Calu3 (cell line): ENCODE measurements around the gene GIPC1. TPM values are rescaled to one million over a fixed set of nuclear protein-coding genes. Genes with fewer than 3 reads are reported as not detected.

Source experiments
- Bru-seq: library from RNA; stranded (reverse); fragments of 400-500 nt; gene quantifications from one replicate; lab custom pipeline; 2021; lab: Mats Ljungman, UMichigan
- BruChase-seq, 2 experiments: library from RNA; stranded (reverse); fragments of 400-500 nt; gene quantifications; one replicate each; lab custom pipeline; 2021; lab: Mats Ljungman, UMichigan
- BruUV-seq: library from RNA; stranded (reverse); fragments of 400-500 nt; replicated peaks from 2 replicates; lab custom pipeline; 2021; lab: Mats Ljungman, UMichigan
- CTCF ChIA-PET: fragments of 300-600 bp; sonication (Branson Sonifier 250); formaldehyde crosslinking; loops from one replicate; lab custom pipeline; 2022; ENCODE audit warnings: antibody characterized with exemption; lab: Charles Lee
- DNase-seq: peaks from one replicate; pipeline ENCODE4 v3.0.0; 2022
- H3K27ac Mint-ChIP-seq: one replicate; pipeline ENCODE4 v1.8.0; 2022; ENCODE audit warnings: mixed read lengths; ENCODE audit not compliant: unreplicated experiment
- H3K27me3 Mint-ChIP-seq: one replicate; pipeline ENCODE4 v1.8.0; 2022; ENCODE audit warnings: mixed read lengths; ENCODE audit not compliant: unreplicated experiment
- H3K36me3 Mint-ChIP-seq: one replicate; pipeline ENCODE4 v1.8.0; 2022; ENCODE audit warnings: mild to moderate bottlenecking, moderate library complexity, mixed read lengths; ENCODE audit not compliant: insufficient read depth, unreplicated experiment
- H3K4me1 Mint-ChIP-seq: one replicate; pipeline ENCODE4 v1.8.0; 2022; ENCODE audit warnings: mild to moderate bottlenecking, low read depth, mixed read lengths; ENCODE audit not compliant: unreplicated experiment
- H3K4me3 Mint-ChIP-seq: one replicate; pipeline ENCODE4 v1.8.0; 2022; ENCODE audit warnings: mild to moderate bottlenecking, low read depth, moderate library complexity, mixed read lengths; ENCODE audit not compliant: unreplicated experiment
- H3K9me3 Mint-ChIP-seq: one replicate; pipeline ENCODE4 v1.8.0; 2022; ENCODE audit warnings: low read depth, mixed read lengths; ENCODE audit not compliant: unreplicated experiment
- CTCF ChIP-seq: fragments of 200-600 bp; IDR thresholded peaks from one replicate; pipeline ENCODE4 v1.8.0; 2022; ENCODE audit warnings: antibody characterized with exemption; ENCODE audit not compliant: unreplicated experiment
- intact Hi-C: fragments of 100-400 bp; cut with micrococcal nuclease; formaldehyde crosslinking; loops from one replicate; pipeline ENCODE4 v1.10.0; 2022; ENCODE audit not compliant: unreplicated experiment
- long read RNA-seq: library from polyadenylated mRNA; stranded (forward); transcript quantifications from one replicate; pipeline ENCODE4 v2.0.0, GENCODE V29; 2022
- total RNA-seq: library from RNA; stranded (reverse); gene quantifications from 2 replicates; pipeline ENCODE4 v1.2.3, GENCODE V29; 2022

GIPC1 gene
- total RNA-seq (134 and 139 TPM in 2 replicates), Bru-seq, nascent RNA (percentile 75 among the genes with signal in this experiment), BruChase-seq, experiment 1, labeled RNA remaining after a 6-hour chase (percentile 87 among the genes with signal in this experiment), BruChase-seq, experiment 2, labeled RNA remaining after a 2-hour chase (percentile 84 among the genes with signal in this experiment)
- long read RNA-seq, transcript GIPC1-205 (8 exons, 1,386 nt), result minor isoform, 84 of 311 reads
- long read RNA-seq, transcript GIPC1-201 (7 exons, 1,782 nt), result minor isoform, 8 of 311 reads
- long read RNA-seq, transcript GIPC1-203 (9 exons, 1,926 nt), result major isoform, 119 of 311 reads
- long read RNA-seq, partial matches to known transcripts, result 39 of 311 reads
- long read RNA-seq, other reads (novel, unspliced or antisense), result 58 of 311 reads

- CTCF ChIA-PET, result interaction anchor here (0.5 to 2.3 kb wide), 4 partner anchors 10 to 373 kb away, joined by 3 to 12 read pairs (median 4); no protein-coding TSS in a partner anchor
- no TSS peak for BruUV-seq
- Mint-ChIP-seq H3K4me1 (peaks cover 19% of the 10 kb centered on the region), H3K4me3 (peak within 1 kb of the TSS; percentile 73), H3K27ac (peak within 1 kb of the TSS; percentile 89), H3K9me3 (no peaks in the 10 kb centered on the region), H3K27me3 (no peaks in the 10 kb centered on the region), H3K36me3 (peaks cover 52% of the 10 kb centered on the region)
- no peak for TF ChIP-seq CTCF
- intact Hi-C loops, result no loop called here
- DNase-seq, result peak; percentile 95
These were observed at the start of gene GIPC1 for GRCh38 chr19:14496029-14496833. GIPC1 (minus strand) TSS chr19:14496127; CDS start chr19:14482976, 13,151 bp downstream.

GRCh38 chr19:14545716-14546082 is 49.8 kb upstream of the GIPC1 start:
- Mint-ChIP-seq H3K36me3 (peaks cover 4% of the 10 kb centered on the region), H3K4me1 (peaks cover 12% of the 10 kb centered on the region), H3K9me3 (no peaks in the 10 kb centered on the region), H3K27me3 (no peaks in the 10 kb centered on the region), H3K4me3 (no peak overlapping the region), H3K27ac (no peak overlapping the region)
- CTCF ChIA-PET, result no interaction called here
- intact Hi-C loops, result no loop called here
- no peak for DNase-seq
- no peak for TF ChIP-seq CTCF
- no TSS peak for BruUV-seq

- Mint-ChIP-seq H3K27me3 (no peaks in the 10 kb centered on the region), H3K27ac (no peak overlapping the region), H3K36me3 (peaks cover 4% of the 10 kb centered on the region), H3K4me3 (no peak overlapping the region), H3K9me3 (no peaks in the 10 kb centered on the region), H3K4me1 (peaks cover 6% of the 10 kb centered on the region)
- BruUV-seq, result no TSS peak
- intact Hi-C loops, result no loop called here
- DNase-seq, result no peak
- no peak for TF ChIP-seq CTCF
- CTCF ChIA-PET, result no interaction called here
These were observed 49.2 kb upstream of the GIPC1 start for GRCh38 chr19:14544977-14545715.

- no TSS peak for BruUV-seq
- Mint-ChIP-seq H3K27me3 (no peaks in the 10 kb centered on the region), H3K36me3 (peaks cover 4% of the 10 kb centered on the region), H3K27ac (no peak overlapping the region), H3K4me3 (no peak overlapping the region), H3K4me1 (no peaks in the 10 kb centered on the region), H3K9me3 (no peaks in the 10 kb centered on the region)
- CTCF ChIA-PET, result no interaction called here
- no peak for DNase-seq
- no peak for TF ChIP-seq CTCF
- intact Hi-C loops, result no loop called here
These were observed 48.1 kb upstream of the GIPC1 start for GRCh38 chr19:14544047-14544446.
